SU-DHL-6 (cell line): ENCODE measurements around the gene RALY.

ENCODE experiments used
- CTCF ChIP-seq: fragments of 200-600 bp; sonication (generic); IDR thresholded peaks from one replicate; pipeline ENCODE4 v1.5.1; 2017; ENCODE audit warnings: antibody characterized with exemption, mild to moderate bottlenecking, low read length, moderate library complexity; ENCODE audit not compliant: insufficient read depth, poor library complexity, severe bottlenecking
- EZH2phosphoT487 ChIP-seq: fragments of 200-600 bp; sonication (generic), shearing (Covaris generic); conservative IDR thresholded peaks from 2 replicates; pipeline ENCODE4 v1.6.1; 2018; ENCODE audit warnings: mild to moderate bottlenecking, antibody characterized with exemption, low read length, moderate library complexity, mixed read lengths

GRCh38 chr20:33979094-33979493 is 14.6 kb upstream of the RALY start:
- TF ChIP-seq EZH2phosphoT487 (no peak), CTCF (no peak)
